ENCODE measurements around the gene OR1D2. TPM values are rescaled to one million over a fixed set of nuclear protein-coding genes. Genes with fewer than 3 reads are reported as not detected.
"Not testable (repeated sequence)": the region's sequence is repeated elsewhere in the genome, so short reads cannot be mapped to it uniquely, and the experiment has no call there.

The OR1D2 gene
- not detected in 2 replicates for total RNA-seq (2014; rRNA removed; shearing (Covaris generic); ENCODE audit: low replicate concordance)

- Histone ChIP-seq H3K9ac (ENCODE audit: low read length) (no peak within 1 kb of the TSS), H3K27ac (ENCODE audit: low read length) (no peak within 1 kb of the TSS), H3K9me3 (ENCODE audit: low read length) (no peaks in the 10 kb centered on the region), H3K79me2 (ENCODE audit: low read length) (no peaks in the 10 kb centered on the region), H4K20me1 (ENCODE audit: insufficient read depth, low read depth, low read length) (no peaks in the 10 kb centered on the region), H3K4me3 (ENCODE audit: low read length) (no peak within 1 kb of the TSS), H2AFZ (ENCODE audit: low read length) (no peak within 1 kb of the TSS), H3K4me2 (ENCODE audit: low read depth, low read length, poor library complexity, severe bottlenecking) (no peak within 1 kb of the TSS), H3K27me3 (ENCODE audit: low read length) (no peaks in the 10 kb centered on the region), H3K9me2 (replicated peaks; ENCODE audit: insufficient read depth, low read length) (no peaks in the 10 kb centered on the region), H3K4me1 (ENCODE audit: low read length) (no peaks in the 10 kb centered on the region), H3K36me3 (ENCODE audit: insufficient read depth, low read length) (no peaks in the 10 kb centered on the region)
- no peak for DNase-seq
Observed at GRCh38 chr17:3104322-3104721, at the start of gene OR1D2. Gene OR1D2, minus strand, starts transcription at chr17:3104422. Its CDS starts 11,426 bp downstream, at chr17:3092996.

- not testable (repeated sequence) for H3K36me3 ChIP-seq (ENCODE audit: insufficient read depth, low read length); H3K9me3 ChIP-seq (ENCODE audit: low read length); H3K27me3 ChIP-seq (ENCODE audit: low read length); H3K9me2 ChIP-seq (replicated peaks; ENCODE audit: insufficient read depth, low read length); H4K20me1 ChIP-seq (ENCODE audit: insufficient read depth, low read depth, low read length); H3K79me2 ChIP-seq (ENCODE audit: low read length); H3K4me3 ChIP-seq (ENCODE audit: low read length); DNase-seq; H3K4me2 ChIP-seq (ENCODE audit: low read depth, low read length, poor library complexity, severe bottlenecking); H3K27ac ChIP-seq (ENCODE audit: low read length); H3K9ac ChIP-seq (ENCODE audit: low read length); H2AFZ ChIP-seq (ENCODE audit: low read length)
- peaks cover 17% of the 10 kb centered on the region for H3K4me1 ChIP-seq (ENCODE audit: low read length)
Observed at GRCh38 chr17:3137494-3137893, 33.3 kb upstream of the OR1D2 start.

GRCh38 chr17:3127451-3127850 is 23.2 kb upstream of the OR1D2 start, which contains the start of gene OR1G1:
Gene OR1G1, minus strand, starts transcription at chr17:3127551. Its CDS starts 0 bp downstream, at chr17:3127551.
- no peak for DNase-seq
- H3K27ac ChIP-seq (ENCODE audit: low read length) = no peak within 1 kb of the TSS
- H3K4me1 ChIP-seq (ENCODE audit: low read length) = no peaks in the 10 kb centered on the region
- H3K9me2 ChIP-seq (replicated peaks; ENCODE audit: insufficient read depth, low read length) = no peaks in the 10 kb centered on the region
- H3K9ac ChIP-seq (ENCODE audit: low read length) = no peak within 1 kb of the TSS
- no peak within 1 kb of the TSS for H3K4me2 ChIP-seq (ENCODE audit: low read depth, low read length, poor library complexity, severe bottlenecking)
- H3K4me3 ChIP-seq (ENCODE audit: low read length) = no peak within 1 kb of the TSS
- H2AFZ ChIP-seq (ENCODE audit: low read length) = no peak within 1 kb of the TSS
- H3K36me3 ChIP-seq (ENCODE audit: insufficient read depth, low read length) = no peaks in the 10 kb centered on the region
- H4K20me1 ChIP-seq (ENCODE audit: insufficient read depth, low read depth, low read length) = no peaks in the 10 kb centered on the region
- H3K9me3 ChIP-seq (ENCODE audit: low read length) = no peaks in the 10 kb centered on the region
- no peaks in the 10 kb centered on the region for H3K79me2 ChIP-seq (ENCODE audit: low read length)
- no peaks in the 10 kb centered on the region for H3K27me3 ChIP-seq (ENCODE audit: low read length)

- not testable (repeated sequence) for H4K20me1 ChIP-seq (ENCODE audit: insufficient read depth, low read depth, low read length); H3K4me3 ChIP-seq (ENCODE audit: low read length); H3K9ac ChIP-seq (ENCODE audit: low read length); H3K27ac ChIP-seq (ENCODE audit: low read length); H2AFZ ChIP-seq (ENCODE audit: low read length); H3K9me2 ChIP-seq (replicated peaks; ENCODE audit: insufficient read depth, low read length); DNase-seq; H3K79me2 ChIP-seq (ENCODE audit: low read length); H3K36me3 ChIP-seq (ENCODE audit: insufficient read depth, low read length); H3K9me3 ChIP-seq (ENCODE audit: low read length); H3K4me1 ChIP-seq (ENCODE audit: low read length); H3K4me2 ChIP-seq (ENCODE audit: low read depth, low read length, poor library complexity, severe bottlenecking); H3K27me3 ChIP-seq (ENCODE audit: low read length)
Observed at GRCh38 chr17:3073850-3074249, 30.4 kb downstream of the OR1D2 start.

- not testable (repeated sequence) for H3K9me2 ChIP-seq (replicated peaks; ENCODE audit: insufficient read depth, low read length); H3K4me1 ChIP-seq (ENCODE audit: low read length); H3K27ac ChIP-seq (ENCODE audit: low read length); DNase-seq; H3K9ac ChIP-seq (ENCODE audit: low read length); H3K4me3 ChIP-seq (ENCODE audit: low read length); H4K20me1 ChIP-seq (ENCODE audit: insufficient read depth, low read depth, low read length); H3K36me3 ChIP-seq (ENCODE audit: insufficient read depth, low read length); H3K9me3 ChIP-seq (ENCODE audit: low read length); H3K4me2 ChIP-seq (ENCODE audit: low read depth, low read length, poor library complexity, severe bottlenecking); H3K27me3 ChIP-seq (ENCODE audit: low read length); H3K79me2 ChIP-seq (ENCODE audit: low read length); H2AFZ ChIP-seq (ENCODE audit: low read length)
Observed at GRCh38 chr17:3065192-3065591, 39.0 kb downstream of the OR1D2 start.

- H3K79me2 ChIP-seq (ENCODE audit: low read length); H3K4me3 ChIP-seq (ENCODE audit: low read length); H3K27ac ChIP-seq (ENCODE audit: low read length); H3K4me1 ChIP-seq (ENCODE audit: low read length); H3K9ac ChIP-seq (ENCODE audit: low read length); H3K27me3 ChIP-seq (ENCODE audit: low read length); H4K20me1 ChIP-seq (ENCODE audit: insufficient read depth, low read depth, low read length); H3K36me3 ChIP-seq (ENCODE audit: insufficient read depth, low read length); H3K9me2 ChIP-seq (replicated peaks; ENCODE audit: insufficient read depth, low read length); DNase-seq; H3K9me3 ChIP-seq (ENCODE audit: low read length); H3K4me2 ChIP-seq (ENCODE audit: low read depth, low read length, poor library complexity, severe bottlenecking); H2AFZ ChIP-seq (ENCODE audit: low read length): not testable (repeated sequence)
Observed at GRCh38 chr17:3063507-3063906, 40.7 kb downstream of the OR1D2 start, which contains the start of gene OR1D5. Gene OR1D5, minus strand, starts transcription at chr17:3063607. Its CDS starts 0 bp downstream, at chr17:3063607.

GRCh38 chr17:3062824-3063377 is 41.3 kb downstream of the OR1D2 start:
- not testable (repeated sequence) for DNase-seq; H3K36me3 ChIP-seq (ENCODE audit: insufficient read depth, low read length); H3K79me2 ChIP-seq (ENCODE audit: low read length); H3K27ac ChIP-seq (ENCODE audit: low read length); H3K4me3 ChIP-seq (ENCODE audit: low read length); H3K4me2 ChIP-seq (ENCODE audit: low read depth, low read length, poor library complexity, severe bottlenecking); H3K27me3 ChIP-seq (ENCODE audit: low read length); H3K9me3 ChIP-seq (ENCODE audit: low read length); H3K9ac ChIP-seq (ENCODE audit: low read length); H4K20me1 ChIP-seq (ENCODE audit: insufficient read depth, low read depth, low read length); H3K4me1 ChIP-seq (ENCODE audit: low read length); H3K9me2 ChIP-seq (replicated peaks; ENCODE audit: insufficient read depth, low read length); H2AFZ ChIP-seq (ENCODE audit: low read length)

GRCh38 chr17:3054868-3055267 is 49.4 kb downstream of the OR1D2 start:
- H3K27ac ChIP-seq (ENCODE audit: low read length); H3K36me3 ChIP-seq (ENCODE audit: insufficient read depth, low read length); H2AFZ ChIP-seq (ENCODE audit: low read length); DNase-seq; H3K4me2 ChIP-seq (ENCODE audit: low read depth, low read length, poor library complexity, severe bottlenecking); H3K9me3 ChIP-seq (ENCODE audit: low read length); H3K4me1 ChIP-seq (ENCODE audit: low read length); H4K20me1 ChIP-seq (ENCODE audit: insufficient read depth, low read depth, low read length); H3K9me2 ChIP-seq (replicated peaks; ENCODE audit: insufficient read depth, low read length); H3K27me3 ChIP-seq (ENCODE audit: low read length); H3K79me2 ChIP-seq (ENCODE audit: low read length); H3K9ac ChIP-seq (ENCODE audit: low read length); H3K4me3 ChIP-seq (ENCODE audit: low read length): not testable (repeated sequence)

Measured in Karpas-422 (cell line).